Activated naive CD4-positive, alpha-beta T cell treated with anti-CD3 and anti-CD28 coated beads, Interleukin-2, amount 50 U/mL, for 24 hours (primary cell): ENCODE results near the gene EMC6.

Source experiments
- H3K27ac Mint-ChIP-seq: one replicate; pipeline ENCODE4 v1.8.0; 2021; ENCODE audit warnings: mild to moderate bottlenecking, mixed read lengths
- H3K27me3 Mint-ChIP-seq: one replicate; pipeline ENCODE4 v1.8.0; 2021; ENCODE audit warnings: mixed read lengths
- H3K36me3 Mint-ChIP-seq: one replicate; pipeline ENCODE4 v1.8.0; 2021; ENCODE audit warnings: mixed read lengths
- H3K4me1 Mint-ChIP-seq: one replicate; pipeline ENCODE4 v1.8.0; 2021; ENCODE audit warnings: mixed read lengths
- H3K4me3 Mint-ChIP-seq: one replicate; pipeline ENCODE4 v1.8.0; 2021; ENCODE audit warnings: mild to moderate bottlenecking, mixed read lengths
- H3K9me3 Mint-ChIP-seq: one replicate; pipeline ENCODE4 v1.8.0; 2021; ENCODE audit warnings: mixed read lengths

EMC6 gene

DNA sequence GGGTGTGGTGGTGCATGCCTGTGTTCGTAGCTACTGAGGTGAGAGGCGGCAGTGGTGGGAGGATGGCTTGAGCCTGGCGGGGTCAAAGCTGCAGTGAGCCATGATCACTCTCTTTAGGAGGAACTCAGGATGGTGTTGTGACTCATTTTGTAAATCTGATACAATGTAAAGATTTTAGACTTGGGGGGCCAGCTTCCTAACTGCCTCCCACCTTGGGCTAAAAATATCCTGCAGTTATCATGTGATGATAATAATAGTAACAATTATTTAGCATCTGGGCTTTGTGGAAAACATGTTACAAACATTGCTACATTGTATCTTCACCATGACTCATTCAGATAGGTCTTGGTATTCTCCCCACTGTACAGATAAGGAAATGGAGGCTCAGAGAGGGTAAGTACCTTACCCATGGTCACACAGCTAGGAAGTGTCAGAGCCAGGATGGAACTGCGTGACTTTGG, 24.7 kb upstream of the EMC6 start:
- Mint-ChIP-seq H3K4me1 (no peaks in the 10 kb centered on the region), H3K36me3 (peaks cover 3% of the 10 kb centered on the region), H3K4me3 (no peak overlapping the region), H3K9me3 (no peaks in the 10 kb centered on the region), H3K27ac (no peak overlapping the region), H3K27me3 (no peaks in the 10 kb centered on the region)

DNA sequence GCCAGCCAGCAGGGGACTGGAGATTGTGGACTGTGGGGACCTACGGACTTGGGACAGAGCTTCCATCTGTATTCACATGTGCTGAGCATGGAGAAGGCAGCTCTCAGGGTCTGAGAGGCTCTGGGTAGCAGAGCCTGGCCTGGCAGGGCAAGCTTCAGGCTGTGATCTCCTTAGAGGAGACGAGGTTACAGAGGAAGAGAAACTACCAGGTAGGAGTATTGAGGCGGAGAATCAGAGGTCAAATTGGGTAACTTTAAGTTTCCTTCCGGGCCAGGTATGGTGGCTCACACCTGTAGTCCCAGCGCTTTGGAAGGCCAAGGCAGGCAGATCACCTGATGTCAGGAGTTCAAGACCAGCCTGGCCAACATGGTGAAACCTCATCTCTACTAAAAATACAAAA, 23.3 kb upstream of the EMC6 start:
- Mint-ChIP-seq H3K4me3 (no peak overlapping the region), H3K27ac (no peak overlapping the region), H3K36me3 (peaks cover 3% of the 10 kb centered on the region), H3K4me1 (no peaks in the 10 kb centered on the region), H3K27me3 (no peaks in the 10 kb centered on the region), H3K9me3 (no peaks in the 10 kb centered on the region)

DNA sequence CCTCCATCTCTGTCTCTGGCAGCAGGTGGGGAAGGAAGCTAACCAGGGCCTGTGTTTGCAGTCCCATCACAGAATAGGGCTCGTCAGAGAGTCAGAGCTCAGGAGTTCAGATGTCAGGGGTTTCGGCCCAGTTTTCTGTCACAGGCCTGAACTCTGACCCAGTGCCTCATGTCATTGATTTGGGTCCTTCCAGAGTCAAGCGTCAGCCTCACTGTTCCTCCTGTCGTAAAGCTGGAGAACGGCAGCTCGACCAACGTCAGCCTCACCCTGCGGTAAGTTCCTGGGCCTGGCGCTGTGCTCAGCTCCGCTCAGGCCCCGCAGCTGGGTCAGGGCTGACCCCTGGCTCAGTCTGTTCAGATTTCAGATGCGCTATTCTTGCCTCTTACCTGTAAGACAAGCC, 21.4 kb upstream of the EMC6 start:
- H3K9me3 Mint-ChIP-seq = no peaks in the 10 kb centered on the region
- H3K27me3 Mint-ChIP-seq = no peaks in the 10 kb centered on the region
- H3K27ac Mint-ChIP-seq = no peak overlapping the region
- no peaks in the 10 kb centered on the region for H3K4me1 Mint-ChIP-seq
- H3K36me3 Mint-ChIP-seq = peaks cover 3% of the 10 kb centered on the region
- H3K4me3 Mint-ChIP-seq = no peak overlapping the region

DNA sequence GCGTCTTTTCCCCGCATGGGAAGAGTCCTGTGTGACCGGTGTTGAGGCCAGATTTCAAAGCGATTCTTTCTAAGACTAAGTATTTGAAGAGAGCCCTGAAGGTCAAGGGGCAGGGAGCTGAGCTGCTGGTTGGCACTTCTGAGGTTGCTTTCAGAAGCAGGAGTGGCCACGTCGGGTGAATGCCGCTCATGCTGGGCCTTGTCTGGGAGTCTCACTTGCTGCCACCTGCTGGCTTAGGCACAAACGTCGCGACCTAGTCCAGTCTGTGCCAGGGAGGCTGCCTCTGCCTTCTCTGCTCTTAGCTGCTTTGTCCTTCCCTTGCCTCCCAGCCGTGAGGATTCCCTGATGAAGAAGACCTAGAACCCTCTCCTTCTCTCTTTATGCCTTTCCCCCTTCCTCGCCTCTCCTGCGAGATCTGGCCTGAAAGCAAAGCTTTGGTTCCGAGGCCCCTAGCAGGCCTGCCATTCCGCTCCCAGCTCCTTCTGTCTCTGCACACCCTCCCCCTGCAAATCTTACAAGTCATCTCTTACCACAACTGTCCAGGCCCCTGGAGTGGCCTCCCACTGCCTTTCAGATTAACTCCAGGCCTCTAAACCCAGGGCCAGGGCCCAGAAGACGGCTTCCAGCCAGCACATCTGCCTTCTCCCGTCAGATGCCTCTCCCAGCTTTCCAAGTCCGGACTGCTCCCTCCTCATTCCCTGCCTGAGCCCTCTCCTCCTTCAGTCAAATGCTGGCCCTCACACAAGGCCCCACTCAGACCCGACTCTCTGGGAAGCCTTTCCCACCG, 20.6 kb upstream of the EMC6 start:
- no peak overlapping the region for H3K27ac Mint-ChIP-seq
- no peak overlapping the region for H3K4me3 Mint-ChIP-seq
- no peaks in the 10 kb centered on the region for H3K27me3 Mint-ChIP-seq
- H3K4me1 Mint-ChIP-seq = no peaks in the 10 kb centered on the region
- H3K9me3 Mint-ChIP-seq = no peaks in the 10 kb centered on the region
- peaks cover 3% of the 10 kb centered on the region for H3K36me3 Mint-ChIP-seq

DNA sequence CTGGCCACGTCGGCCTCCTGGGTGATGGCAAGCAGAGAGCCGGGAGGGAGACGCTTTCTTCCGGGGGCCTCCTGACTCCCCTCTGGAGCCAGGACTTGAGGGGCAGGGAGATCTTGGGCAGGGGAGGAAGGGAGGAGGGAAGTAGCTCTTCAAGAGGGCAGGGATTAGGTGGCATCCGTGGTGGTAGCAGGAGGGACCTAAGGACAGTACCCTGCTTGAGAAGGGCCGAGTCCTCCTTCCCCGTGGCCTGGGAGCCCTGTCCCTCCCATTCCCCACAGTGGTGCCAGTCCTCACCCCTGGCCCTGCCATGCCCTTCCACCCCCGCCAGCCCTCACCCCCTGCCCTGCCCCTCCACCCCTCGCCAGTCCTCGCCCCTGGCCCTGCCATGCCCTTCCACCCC, 12.8 kb upstream of the EMC6 start:
- Mint-ChIP-seq H3K4me1 (no peaks in the 10 kb centered on the region), H3K27ac (no peak overlapping the region), H3K4me3 (no peak overlapping the region), H3K36me3 (no peaks in the 10 kb centered on the region), H3K27me3 (no peaks in the 10 kb centered on the region), H3K9me3 (no peaks in the 10 kb centered on the region)

DNA sequence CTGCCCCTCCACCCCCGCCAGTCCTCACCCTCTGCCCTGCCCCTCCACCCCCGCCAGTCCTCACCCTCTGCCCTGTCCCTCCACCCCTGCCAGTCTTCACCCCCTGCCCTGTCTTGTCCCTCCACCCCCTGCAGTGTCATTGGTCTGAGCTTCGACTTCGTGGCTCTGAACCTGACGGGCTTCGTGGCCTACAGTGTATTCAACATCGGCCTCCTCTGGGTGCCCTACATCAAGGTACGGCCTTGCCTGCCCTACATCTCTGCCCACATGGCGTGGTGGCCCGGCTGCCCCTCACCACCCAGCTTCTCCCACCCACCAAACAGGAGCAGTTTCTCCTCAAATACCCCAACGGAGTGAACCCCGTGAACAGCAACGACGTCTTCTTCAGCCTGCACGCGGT, 12.3 kb upstream of the EMC6 start:
- Mint-ChIP-seq H3K27ac (no peak overlapping the region), H3K4me1 (no peaks in the 10 kb centered on the region), H3K4me3 (no peak overlapping the region), H3K36me3 (no peaks in the 10 kb centered on the region), H3K9me3 (no peaks in the 10 kb centered on the region), H3K27me3 (no peaks in the 10 kb centered on the region)

DNA sequence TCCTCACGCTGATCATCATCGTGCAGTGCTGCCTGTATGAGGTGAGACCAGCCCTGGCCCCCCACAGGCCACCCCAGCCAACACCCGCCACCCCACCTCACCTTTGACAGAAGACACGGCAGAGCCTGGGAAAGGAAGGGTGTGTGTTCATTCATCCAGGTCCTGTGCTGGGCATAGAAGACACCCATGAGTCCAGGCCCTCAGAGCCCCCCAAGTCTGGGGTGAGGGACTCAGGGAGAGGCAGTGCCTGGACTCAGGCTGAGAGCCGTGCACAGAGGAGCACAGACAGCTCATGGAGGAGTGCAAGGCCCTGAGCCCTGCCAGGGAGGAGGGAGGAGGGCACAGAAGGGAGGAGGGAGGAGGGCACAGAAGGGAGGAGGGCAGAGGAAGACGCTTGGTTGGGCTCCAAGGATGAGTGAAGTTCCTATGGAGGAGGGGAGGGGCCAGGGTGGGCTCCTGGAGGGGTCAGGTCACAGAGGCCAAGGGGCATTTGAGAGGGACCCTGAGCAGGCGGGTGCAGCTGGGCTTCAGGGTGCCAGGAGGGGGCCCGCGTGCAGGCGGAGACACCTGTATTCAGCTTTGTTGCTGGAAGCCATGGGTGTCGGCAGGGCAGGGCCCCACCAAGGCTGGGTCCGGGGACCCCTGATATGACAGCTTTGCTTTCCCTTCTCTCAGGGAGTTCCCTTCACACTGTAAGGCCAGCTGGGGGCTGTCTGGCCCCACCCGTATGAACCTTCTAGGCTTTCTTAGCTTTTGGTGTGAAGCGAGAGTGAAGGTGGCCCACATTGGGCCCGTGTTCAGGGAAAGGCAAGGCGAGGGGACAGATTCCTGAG, 11.6 kb upstream of the EMC6 start:
- H3K27me3 Mint-ChIP-seq = no peaks in the 10 kb centered on the region
- H3K27ac Mint-ChIP-seq = no peak overlapping the region
- no peaks in the 10 kb centered on the region for H3K9me3 Mint-ChIP-seq
- no peak overlapping the region for H3K4me3 Mint-ChIP-seq
- H3K4me1 Mint-ChIP-seq = no peaks in the 10 kb centered on the region
- H3K36me3 Mint-ChIP-seq = no peaks in the 10 kb centered on the region

DNA sequence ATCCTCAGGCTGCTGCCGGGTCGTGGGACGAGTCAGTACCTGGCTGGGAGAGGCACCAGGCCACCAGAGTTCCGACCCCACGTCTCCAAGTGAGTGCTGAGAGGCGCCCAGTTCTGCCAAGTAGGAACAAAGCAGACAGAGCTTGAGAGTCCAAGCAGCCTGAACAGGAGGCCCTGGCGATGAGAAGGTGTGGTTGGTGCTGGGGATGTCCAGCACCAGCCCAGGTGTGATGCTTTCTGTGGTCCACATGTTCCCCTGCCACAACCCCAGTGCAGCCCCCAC, 11.1 kb upstream of the EMC6 start:
- H3K4me3 Mint-ChIP-seq = no peak overlapping the region
- H3K27me3 Mint-ChIP-seq = no peaks in the 10 kb centered on the region
- no peaks in the 10 kb centered on the region for H3K9me3 Mint-ChIP-seq
- no peak overlapping the region for H3K27ac Mint-ChIP-seq
- H3K36me3 Mint-ChIP-seq = no peaks in the 10 kb centered on the region
- H3K4me1 Mint-ChIP-seq = no peaks in the 10 kb centered on the region

DNA sequence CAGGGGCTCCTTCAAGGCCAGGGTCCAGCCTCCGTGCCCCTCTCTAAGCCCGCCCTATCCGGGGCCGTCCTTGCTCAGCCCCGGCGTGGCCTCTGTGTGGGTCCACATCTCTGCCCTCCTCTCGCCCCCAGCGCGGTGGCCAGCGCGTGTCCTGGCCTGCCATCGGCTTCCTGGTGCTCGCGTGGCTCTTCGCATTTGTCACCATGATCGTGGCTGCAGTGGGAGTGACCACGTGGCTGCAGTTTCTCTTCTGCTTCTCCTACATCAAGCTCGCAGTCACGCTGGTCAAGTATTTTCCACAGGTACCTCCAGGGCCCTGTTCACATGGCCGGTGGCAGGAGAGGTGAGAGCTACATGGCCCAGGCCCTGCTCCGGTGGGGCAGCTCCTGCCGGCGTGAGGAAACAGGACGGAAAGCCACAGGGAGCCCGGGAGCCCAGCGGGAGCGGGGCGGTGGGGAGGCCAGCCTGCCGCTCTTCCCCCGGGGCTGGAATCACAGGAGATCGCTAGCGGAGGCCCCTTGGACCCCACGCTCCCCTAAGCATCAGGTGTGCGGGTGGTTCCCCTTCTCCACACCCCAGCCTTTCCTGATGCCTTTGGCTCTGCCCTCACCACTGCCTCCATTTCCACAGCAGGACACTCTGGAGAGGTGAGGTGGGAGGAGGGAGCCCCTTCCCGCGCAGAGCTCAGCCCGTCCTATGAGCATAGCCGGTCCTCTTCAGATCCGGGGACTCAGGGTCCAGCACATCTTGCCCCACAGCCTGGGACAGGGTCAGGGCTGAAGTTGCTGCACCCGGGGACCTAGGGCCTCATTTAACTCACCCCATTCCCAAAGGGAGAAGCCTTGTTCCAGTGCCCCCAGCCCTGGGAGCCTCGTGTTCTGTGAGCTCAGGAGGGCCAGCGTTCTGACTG, 10.5 kb upstream of the EMC6 start:
- Mint-ChIP-seq H3K4me1 (no peaks in the 10 kb centered on the region), H3K27ac (no peak overlapping the region), H3K36me3 (no peaks in the 10 kb centered on the region), H3K27me3 (no peaks in the 10 kb centered on the region), H3K9me3 (no peaks in the 10 kb centered on the region), H3K4me3 (no peak overlapping the region)

DNA sequence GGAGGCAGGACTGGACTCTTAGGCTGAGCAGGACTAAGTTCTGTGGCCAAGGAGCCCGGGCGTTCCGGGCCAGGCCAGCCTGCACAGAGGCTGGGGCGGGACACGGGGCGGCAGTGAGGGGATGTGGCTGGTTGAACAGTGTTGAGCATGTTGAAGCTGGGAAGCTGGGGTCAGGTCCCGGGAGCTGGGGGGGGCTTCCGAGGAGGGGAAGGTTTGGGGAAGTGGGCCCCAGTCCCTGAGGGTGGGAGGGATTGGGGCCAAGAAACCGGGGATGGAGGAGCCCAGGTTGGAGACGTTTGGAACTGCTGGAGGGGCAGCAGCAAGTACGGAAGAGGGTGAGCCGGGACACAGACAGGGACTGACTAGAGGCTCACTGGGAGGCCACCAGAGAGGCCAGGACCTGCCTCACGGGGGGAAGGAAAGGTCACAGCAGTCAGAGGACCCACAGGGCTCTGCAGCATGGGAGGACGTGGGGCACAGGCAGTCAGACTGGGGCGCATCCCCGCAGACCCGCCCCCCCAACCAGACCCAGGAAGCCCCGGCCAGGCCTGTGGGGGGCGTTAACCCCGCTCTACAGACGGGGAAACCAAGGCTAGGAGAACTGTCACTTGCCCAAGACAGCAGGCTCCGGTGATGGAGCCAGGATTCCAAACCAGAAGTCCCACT, 9.7 kb upstream of the EMC6 start:
- Mint-ChIP-seq H3K4me1 (no peaks in the 10 kb centered on the region), H3K36me3 (no peaks in the 10 kb centered on the region), H3K4me3 (no peak overlapping the region), H3K9me3 (no peaks in the 10 kb centered on the region), H3K27ac (no peak overlapping the region), H3K27me3 (no peaks in the 10 kb centered on the region)

DNA sequence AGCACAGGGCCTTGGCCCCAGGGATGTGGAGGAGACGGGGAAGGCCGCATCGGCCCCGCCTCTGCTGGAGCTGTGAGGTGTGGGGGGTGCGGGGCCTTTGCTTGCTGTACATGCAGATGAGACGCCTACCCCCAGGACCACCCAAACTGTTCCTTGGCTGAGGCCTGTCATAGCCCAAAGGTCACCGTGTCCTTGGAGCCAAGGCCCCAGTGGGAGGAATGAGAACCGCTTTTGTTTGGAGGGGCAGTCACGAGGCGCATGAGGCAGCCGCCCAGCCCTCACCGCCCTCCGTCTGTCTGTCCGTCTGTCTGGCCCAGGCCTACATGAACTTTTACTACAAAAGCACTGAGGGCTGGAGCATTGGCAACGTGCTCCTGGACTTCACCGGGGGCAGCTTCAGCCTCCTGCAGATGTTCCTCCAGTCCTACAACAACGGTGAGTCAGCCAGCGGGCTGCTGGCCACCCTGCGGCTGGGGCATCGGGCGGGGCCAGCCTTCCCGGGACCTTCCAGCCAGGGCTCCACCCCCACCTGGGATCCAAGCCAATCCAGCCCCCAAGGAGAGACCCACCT, 9.0 kb upstream of the EMC6 start:
- Mint-ChIP-seq H3K27ac (no peak overlapping the region), H3K27me3 (no peaks in the 10 kb centered on the region), H3K4me1 (no peaks in the 10 kb centered on the region), H3K9me3 (no peaks in the 10 kb centered on the region), H3K4me3 (no peak overlapping the region), H3K36me3 (no peaks in the 10 kb centered on the region)

DNA sequence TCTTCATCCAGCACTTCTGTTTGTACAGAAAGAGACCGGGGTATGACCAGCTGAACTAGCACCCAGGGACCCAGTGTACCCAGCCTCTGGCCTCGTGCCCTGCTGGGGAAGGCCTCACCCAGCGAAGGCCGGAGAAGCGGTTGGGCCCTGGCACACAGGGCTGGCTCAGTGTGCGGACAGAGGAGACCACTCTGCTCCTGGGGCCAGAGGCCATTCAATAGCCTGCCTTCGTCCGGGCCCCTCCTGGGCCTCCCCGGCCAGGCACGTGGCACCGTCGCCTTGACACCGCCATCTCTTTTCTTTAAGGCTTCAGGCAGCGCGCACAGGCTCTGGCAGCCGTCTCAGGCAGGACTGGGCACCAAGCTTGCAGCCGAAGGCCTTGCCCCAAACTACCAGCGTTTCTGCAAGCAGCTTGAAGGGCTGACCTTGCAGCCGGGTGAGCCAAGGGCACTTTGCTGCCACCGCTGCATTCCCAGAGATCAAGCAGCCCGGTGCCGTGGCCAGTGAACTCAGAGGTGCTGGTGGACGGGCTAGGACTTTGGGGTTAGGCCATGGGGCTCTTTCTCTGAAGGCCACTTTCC, 8.2 kb upstream of the EMC6 start:
- Mint-ChIP-seq H3K27me3 (no peaks in the 10 kb centered on the region), H3K27ac (no peak overlapping the region), H3K4me3 (no peak overlapping the region), H3K9me3 (no peaks in the 10 kb centered on the region), H3K4me1 (no peaks in the 10 kb centered on the region), H3K36me3 (no peaks in the 10 kb centered on the region)

DNA sequence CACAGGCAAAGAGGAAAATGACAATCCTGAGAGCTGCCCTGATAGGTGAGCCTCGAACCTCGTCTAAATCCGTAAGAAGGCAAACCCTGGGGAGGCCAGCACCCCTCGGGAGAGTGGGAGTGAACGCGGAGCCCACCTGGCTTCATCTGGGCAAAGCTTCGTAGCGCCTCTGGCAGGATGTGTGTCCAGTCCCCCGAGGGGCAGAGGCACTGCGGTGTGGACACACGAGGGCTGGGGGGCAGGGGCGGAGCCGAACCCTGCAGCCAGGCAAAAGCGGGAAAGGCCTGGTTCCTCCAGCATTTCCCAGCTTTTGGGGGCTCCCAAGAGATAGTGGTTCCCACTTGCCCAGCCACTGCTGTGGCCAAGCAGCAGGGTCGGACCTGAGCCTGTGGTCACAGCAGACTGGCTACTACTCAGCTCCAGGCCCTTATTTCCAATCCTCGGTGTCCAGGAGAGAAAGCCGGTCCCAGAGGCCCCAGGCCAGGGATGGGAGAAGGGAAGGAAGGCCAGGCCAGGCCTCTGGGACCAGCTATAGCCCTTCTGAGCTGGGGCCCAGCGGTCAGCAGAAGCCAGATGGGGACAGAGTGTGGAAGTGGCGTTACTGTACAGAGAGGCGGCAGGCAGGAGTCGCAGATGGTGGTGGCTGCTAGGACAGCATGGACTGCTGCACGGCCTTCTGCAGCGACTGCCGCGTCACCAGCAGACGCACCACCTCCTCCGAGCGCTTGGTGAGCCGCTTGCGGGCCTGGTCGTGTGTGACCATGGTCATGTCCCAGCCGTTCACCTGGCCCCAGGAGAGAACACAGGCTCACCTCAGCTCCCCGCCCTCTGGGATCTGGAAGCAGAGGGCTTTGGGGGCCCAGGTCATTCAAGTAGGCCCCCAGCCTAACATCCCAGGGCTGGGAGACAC, 5.3 kb upstream of the EMC6 start:
- Mint-ChIP-seq H3K36me3 (no peaks in the 10 kb centered on the region), H3K4me1 (peaks cover 10% of the 10 kb centered on the region), H3K27ac (no peak overlapping the region), H3K9me3 (no peaks in the 10 kb centered on the region), H3K27me3 (no peaks in the 10 kb centered on the region), H3K4me3 (no peak overlapping the region)

DNA sequence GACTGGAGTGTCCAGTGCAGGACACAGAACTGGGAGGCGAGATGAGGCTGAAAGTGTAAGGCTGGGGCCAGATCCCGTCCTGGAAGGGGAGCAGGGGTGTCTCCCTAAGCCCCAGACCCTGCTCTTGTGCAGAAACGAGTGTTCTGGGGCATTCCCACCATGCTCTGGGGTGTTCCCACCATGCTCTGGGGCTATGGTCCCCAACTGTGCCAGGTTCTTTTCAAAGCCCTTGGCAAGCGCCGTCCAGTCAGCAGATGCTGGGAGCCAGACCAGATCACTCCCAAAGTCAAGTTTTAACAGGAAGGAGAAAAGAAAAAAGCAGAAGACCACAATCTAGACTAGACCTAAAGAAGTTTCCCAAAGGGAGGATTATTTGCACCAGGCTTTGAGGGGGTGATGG, 2.8 kb upstream of the EMC6 start:
- Mint-ChIP-seq H3K36me3 (no peaks in the 10 kb centered on the region), H3K9me3 (no peaks in the 10 kb centered on the region), H3K4me1 (peaks cover 20% of the 10 kb centered on the region), H3K4me3 (peak overlapping the region; percentile 58), H3K27ac (no peak overlapping the region), H3K27me3 (no peaks in the 10 kb centered on the region)
